NCI-H146 treated with DMSO at 0.1 percent for 48 hours (cell line): ENCODE data around the gene IDUA.

Source experiments
- DNase-seq: peaks from one replicate; lab custom pipeline; 2025; ENCODE audit not compliant: unreplicated experiment; lab: John Stamatoyannopoulos, UW

Gene IDUA

DNA sequence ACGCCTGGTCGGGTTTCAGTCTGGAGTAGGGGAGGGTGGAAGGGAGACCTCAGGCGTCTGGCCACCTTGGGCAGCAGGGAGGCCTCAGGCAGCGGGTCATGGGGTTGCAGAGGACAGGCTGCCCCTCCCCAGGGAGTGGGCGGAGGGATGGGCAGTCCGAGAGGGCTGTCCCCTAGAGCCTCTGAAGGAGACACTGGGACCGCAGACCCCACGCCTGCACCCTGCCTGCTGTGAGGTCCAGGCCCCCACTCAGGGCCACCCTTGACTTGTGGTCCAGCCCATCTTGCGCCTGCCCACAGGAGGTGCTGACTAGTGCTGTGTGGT, 41.0 kb downstream of the IDUA start:
- no peak for DNase-seq

DNA sequence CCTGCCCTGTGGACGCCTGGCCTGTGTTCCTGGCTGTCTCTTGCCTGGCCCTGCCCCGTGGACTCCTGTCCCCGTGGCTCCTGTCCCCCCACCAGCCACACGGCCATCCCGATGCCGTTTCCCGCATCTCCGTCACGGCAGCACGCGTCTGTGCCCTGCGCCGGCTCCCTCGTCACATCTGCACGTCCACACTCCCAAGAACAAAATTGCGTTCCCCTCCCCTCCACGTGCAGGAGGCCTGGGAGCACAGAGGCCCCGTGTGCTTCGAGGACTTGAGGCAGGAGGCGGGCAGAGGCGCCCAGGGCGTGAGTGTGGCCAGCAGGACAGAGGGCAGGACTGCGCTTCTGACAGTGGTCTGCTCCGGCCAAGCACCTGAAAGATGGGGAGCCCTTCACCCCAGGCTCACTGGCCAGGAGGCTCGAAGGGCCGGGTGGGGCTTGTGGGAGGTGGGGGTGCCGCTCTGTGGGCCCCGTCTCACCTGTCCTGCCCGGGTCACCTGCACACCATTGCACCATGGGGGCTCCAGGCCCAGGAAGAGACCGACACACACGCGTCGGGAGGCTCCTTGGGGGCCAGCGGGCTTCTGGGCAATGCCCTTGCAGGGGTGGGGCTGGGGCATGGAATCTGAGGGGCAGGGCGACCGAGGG, 41.9 kb downstream of the IDUA start:
- no peak for DNase-seq

DNA sequence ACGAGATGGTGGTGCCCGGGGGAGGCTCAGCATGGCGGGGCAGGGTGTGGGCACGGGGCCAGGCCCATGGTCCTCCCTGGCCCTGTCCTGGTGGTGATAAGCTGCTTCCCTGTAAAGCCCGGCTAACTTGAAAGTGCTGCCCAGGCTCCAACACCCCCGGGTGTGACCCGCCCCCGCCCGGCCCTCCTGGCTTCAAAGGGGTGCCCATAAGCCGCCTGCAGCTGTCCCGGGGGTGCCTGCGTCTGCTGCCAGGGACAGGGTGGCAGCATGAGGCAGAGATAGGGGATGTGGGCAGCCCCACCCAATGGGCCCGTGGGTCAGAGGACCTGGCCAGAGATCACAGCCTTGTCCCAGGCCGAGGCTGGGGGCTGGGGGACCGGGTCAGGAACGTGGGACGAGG, 42.7 kb downstream of the IDUA start:
- DNase-seq: no peak

GRCh38 chr4:1030031-1030430, 43.2 kb downstream of the IDUA start:
- no peak for DNase-seq

DNA sequence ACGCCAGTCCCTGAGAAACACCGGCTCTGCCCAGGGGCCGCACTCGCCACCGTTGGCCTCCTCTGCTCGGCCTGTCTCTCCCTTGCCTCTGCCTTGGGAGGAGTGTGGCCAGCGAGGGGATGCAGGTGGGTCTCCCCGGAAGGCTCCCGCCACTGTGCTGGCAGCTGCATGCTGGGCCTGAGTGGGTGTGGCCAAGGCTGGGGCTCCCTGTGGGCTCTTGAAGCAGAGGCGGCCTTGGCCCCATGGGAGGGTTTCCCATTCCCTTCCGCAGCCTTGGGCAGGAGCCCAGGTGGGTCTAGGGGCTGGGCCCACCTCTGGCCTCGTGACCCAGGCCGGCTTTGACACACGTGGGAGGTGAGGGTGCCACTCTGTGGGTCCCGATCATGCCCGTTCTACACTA, 43.7 kb downstream of the IDUA start:
- no peak for DNase-seq

- no peak for DNase-seq
These were observed 44.5 kb downstream of the IDUA start for GRCh38 chr4:1031346-1031745.

- no peak for DNase-seq
These were observed 45.3 kb downstream of the IDUA start for GRCh38 chr4:1031956-1032795.

DNA sequence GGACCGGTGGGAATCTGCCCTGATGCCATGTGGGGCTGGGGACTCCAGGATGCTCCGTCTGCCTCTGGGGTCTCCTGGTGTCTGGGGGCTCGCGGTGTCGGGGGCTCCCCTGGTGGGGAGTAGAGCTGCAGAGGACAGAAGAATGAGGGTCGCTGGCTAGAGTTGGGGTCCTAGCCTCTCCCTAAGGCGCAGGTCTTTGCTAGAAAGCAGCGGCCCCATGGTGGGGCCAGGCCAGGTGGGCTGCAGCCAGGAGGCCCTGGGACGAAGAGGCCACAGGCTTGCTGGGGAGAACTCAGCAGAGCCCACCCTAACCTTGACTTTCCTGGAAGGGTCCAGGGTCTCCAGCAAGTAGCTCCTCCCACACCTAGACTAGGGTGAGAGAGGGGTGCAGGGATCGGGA, 46.0 kb downstream of the IDUA start:
- DNase-seq: no peak

- no peak for DNase-seq
These were observed 47.2 kb downstream of the IDUA start for GRCh38 chr4:1033840-1034551.

DNA sequence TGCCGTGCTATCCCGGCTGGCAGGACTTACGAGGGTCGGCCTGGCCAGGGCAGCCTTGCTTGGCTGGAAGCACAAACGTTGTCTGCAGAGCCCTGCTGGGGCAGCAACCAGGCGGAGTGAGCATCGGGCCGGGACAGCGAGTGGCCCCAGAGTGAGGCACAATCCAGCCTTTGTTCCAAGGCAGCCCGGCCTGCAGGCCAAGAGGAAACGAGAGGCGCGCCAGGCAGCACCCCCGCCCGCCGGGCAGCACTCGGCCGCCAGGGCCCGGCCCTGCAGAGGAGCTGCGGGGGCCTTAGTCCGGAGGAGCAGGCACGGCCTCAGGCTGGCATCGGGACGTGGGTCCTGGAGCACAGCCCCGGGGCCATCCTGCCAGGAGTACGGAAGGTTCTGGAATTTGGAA, 48.7 kb downstream of the IDUA start:
- DNase-seq: no peak

DNA sequence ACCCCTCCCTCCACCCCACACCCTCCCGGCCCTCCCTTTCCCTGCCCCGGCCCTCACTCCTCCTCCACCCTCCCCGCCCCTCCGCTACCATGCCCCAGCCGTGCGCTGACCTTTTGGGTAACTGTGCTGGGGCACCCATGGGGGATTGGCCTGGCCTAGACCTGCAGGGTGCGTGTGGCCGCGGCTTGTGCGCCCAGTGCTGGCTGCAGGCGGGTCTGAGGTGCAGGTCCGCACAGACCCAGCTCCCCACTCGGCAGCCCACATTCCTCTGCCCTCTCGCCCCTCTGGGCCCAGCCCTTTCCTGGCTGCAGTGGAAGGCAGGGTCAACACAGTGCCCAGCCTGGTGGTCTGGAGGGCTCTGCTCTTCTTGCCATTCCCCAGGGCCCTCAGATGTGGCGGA, 49.3 kb downstream of the IDUA start:
- no peak for DNase-seq

GRCh38 chr4:1036976-1037810, 50.3 kb downstream of the IDUA start:
- DNase-seq: no peak

DNA sequence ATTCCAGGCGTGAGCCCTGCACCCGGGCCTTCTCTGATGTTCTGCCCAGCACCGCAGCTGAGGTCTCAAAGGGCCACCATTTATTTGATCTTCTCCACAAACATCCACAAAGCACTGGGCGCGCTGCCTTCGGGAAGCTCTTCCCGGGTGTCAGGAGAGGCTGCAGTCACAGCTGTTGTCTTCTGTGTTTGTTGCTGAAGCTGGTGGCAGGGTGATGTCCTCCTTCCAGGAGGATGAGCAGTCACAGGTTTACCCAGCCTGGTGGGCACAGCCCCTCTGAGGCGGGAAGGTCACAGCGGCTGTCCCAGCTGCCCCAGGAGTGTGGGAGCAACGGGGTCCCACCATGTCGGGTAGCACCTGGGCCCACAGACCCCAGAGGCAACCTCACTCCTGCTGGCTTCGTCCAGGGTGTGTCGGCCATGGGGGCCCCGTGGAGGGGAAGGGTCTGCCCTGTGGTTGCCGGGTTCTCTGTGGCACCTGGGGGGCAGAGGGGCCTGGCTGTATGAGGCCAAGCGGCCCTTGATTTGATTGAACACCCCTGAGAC, 52.2 kb downstream of the IDUA start:
- no peak for DNase-seq

- DNase-seq: no peak
These were observed 52.9 kb downstream of the IDUA start for GRCh38 chr4:1039493-1040343.

DNA sequence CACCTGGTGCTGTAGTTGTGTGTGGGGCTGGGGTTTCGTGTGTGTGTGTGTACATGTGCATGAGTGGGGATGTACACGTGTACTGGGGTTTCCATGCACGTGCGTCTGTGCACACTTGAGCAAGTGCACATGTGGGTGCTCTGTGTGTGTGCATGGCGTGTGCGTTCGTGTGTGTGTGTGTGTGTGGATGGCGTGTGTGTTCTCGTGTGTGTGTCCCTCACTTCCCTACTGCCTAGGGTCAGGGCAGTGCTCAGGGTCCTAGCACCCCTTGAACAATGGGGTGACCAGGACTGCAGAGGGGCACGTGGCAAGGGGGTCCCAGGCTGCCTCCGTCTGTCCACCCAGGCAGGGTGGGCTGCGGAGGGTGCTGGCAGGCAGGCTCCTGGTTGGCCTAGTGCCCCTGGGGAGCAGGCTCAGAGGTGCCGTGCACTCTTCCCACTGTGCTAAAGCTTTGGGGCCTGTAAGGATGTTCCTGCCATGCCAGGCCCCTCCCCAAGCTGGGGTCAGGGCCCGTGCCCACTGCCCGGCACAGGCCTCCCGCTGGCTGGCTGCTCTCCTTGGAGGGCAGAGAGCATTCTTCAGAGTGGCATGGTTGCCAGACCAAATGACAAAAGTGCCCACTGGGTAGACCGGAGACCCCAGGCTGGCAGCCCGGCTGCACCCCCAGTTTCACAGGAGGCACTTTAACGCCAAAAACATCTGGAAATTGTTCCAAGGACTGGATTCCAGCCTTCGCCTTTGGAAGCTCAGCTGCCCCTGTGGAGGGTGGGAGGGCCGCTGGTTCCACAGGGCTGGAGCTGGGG, 53.7 kb downstream of the IDUA start:
- no peak for DNase-seq

DNA sequence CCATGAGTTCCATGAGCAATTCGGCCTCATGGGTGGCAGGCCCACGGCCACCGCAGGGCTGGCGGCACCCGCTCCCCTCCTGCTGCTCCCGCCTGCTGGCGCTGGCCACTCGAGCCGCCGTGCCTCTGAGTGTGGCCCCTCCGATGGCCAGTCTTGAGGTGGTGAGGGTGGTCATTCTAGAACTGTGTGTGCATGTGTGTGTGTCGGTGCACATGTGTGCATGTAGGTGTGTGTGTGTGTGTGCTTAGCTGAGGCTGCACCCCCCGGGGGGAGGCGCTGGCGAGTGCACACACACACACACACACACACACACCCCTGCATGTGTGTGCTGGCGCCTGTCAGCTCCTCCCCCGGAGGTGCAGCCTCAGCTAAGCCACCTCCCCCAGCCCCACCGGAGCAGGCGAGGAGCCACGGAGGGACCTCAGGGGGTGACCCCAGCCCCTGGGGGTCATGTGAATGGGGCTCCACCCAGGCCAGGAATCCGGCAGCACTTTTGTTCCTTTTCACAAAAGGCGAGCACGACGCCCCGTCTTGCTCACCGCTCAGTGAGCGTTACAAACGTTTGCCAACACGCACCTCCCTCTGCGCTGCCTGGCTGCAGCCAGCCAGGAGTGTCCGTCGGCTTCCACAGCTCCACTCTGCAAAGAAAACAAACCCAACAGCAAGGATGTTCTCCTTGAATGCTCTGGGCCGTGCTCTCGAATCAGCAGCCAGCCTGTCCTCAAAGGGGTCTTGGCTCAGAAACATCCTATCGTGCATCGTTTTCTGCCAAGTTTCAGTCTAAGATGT, 54.5 kb downstream of the IDUA start:
- no peak for DNase-seq

- no peak for DNase-seq
These were observed 55.1 kb downstream of the IDUA start for GRCh38 chr4:1041936-1042330.

GRCh38 chr4:1042352-1043055, 55.7 kb downstream of the IDUA start:
- DNase-seq: no peak
